Lung (tissue), 12 donors: ENCODE data around the gene HK1. TPM values are rescaled to one million over a fixed set of nuclear protein-coding genes. Genes with fewer than 3 reads are reported as not detected.

Source experiments
- ATAC-seq: fragments of 200-7000 bp; cut with Tn5 transposase; one replicate; pipeline ENCODE4 v1.9.1; 2020; ENCODE audit warnings: moderate number of reproducible peaks; ENCODE audit not compliant: insufficient read depth, low FRiP score
- DNase-seq, 3 donors: peaks; one replicate each; pipeline ENCODE4 v3.0.0-alpha.2; 2013 to 2017
- H3K27ac ChIP-seq, 2 donors: one replicate each; pipeline ENCODE4 v1.5.1; 2013; ENCODE audit warnings: mild to moderate bottlenecking in 2 of 2, moderate library complexity in 2 of 2, control low read depth in 1 of 2, inconsistent platforms in 1 of 2, low read depth in 1 of 2, low read length in 1 of 2
- H3K27me3 ChIP-seq, 3 donors: one replicate each; pipeline ENCODE4 v1.5.1; 2013; ENCODE audit warnings: low read length in 2 of 3; ENCODE audit not compliant: control insufficient read depth in 3 of 3, insufficient read depth in 3 of 3
- H3K36me3 ChIP-seq, 4 donors: one replicate each; pipeline ENCODE4 v1.5.1; 2013; ENCODE audit warnings: low read length in 4 of 4, mild to moderate bottlenecking in 1 of 4, moderate library complexity in 1 of 4; ENCODE audit not compliant: control insufficient read depth in 4 of 4, insufficient read depth in 4 of 4
- H3K4me1 ChIP-seq, 5 donors: one replicate each; pipeline ENCODE4 v1.5.1; 2013; ENCODE audit warnings: low read length in 5 of 5, mild to moderate bottlenecking in 2 of 5, moderate library complexity in 1 of 5; ENCODE audit not compliant: control insufficient read depth in 5 of 5, insufficient read depth in 5 of 5
- H3K4me3 ChIP-seq: one replicate; pipeline ENCODE4 v1.5.1; 2013; ENCODE audit warnings: mild to moderate bottlenecking, control low read depth, moderate library complexity
- H3K9ac ChIP-seq, 2 donors: one replicate each; pipeline ENCODE4 v1.5.1; 2013; ENCODE audit warnings: low read length in 2 of 2, control low read depth in 1 of 2; ENCODE audit not compliant: insufficient read depth in 1 of 2
- H3K9me3 ChIP-seq, 4 donors: one replicate each; pipeline ENCODE4 v1.5.1; 2013; ENCODE audit warnings: low read length in 3 of 4, mild to moderate bottlenecking in 1 of 4, moderate library complexity in 1 of 4; ENCODE audit not compliant: control insufficient read depth in 4 of 4, insufficient read depth in 3 of 4
- CTCF ChIP-seq: IDR thresholded peaks from 2 replicates; pipeline ENCODE4 v1.5.1; 2012; ENCODE audit warnings: mild to moderate bottlenecking; ENCODE audit errors: control extremely low read depth, extremely low read depth
- WGBS, 2 donors: extraction: QIAGEN DNeasy Blood & Tissue Kit; methylation state at CpG; one replicate each; pipeline ENCODE4 v1.1.7; 2013; 5-methylcytosine and 5-hydroxymethylcytosine counted together
- polyA plus RNA-seq, 2 donors: library from polyadenylated mRNA; stranded (reverse); fragments of 200-250 nt; gene quantifications; one replicate each; pipeline ENCODE4 v1.2.1, GENCODE V29; 2013
- total RNA-seq, 2 donors: library from RNA; depleted of rRNA in 1 of 2; stranded (reverse); fragments of >200 nt in 1 of 2; gene quantifications; one replicate each; pipeline ENCODE4 v1.2.1, GENCODE V29; 2014 to 2021
- donor health status: control.
- donor health status: control.
- donor health status: Bipolar disorder and iron deficiency.
- donor health status: healthy.
- donor health status: DM: yes; HTN: yes; CAD: no.

The HK1 gene
- total and polyA plus RNA-seq, 4 donors: 33.6 to 120 (median 78.0) TPM

- Histone ChIP-seq H3K27ac (peak within 1 kb of the TSS; percentile 17 to 90), H3K9me3 (no peaks in the 10 kb centered on the region), H3K9ac (no peak within 1 kb of the TSS), H3K36me3 (no peaks in the 10 kb centered on the region), H3K4me1 (peaks cover 0 to 18% (median 0%) of the 10 kb centered on the region in 5 donors), H3K27me3 (peaks cover 0 to 12% (median 5%) of the 10 kb centered on the region in 3 donors), H3K4me3 (peak within 1 kb of the TSS; percentile 79)
- WGBS, 2 donors: 0 to 1% methylated on average over 35 to 45 of the region's 45 CpGs
- ATAC-seq: peak; percentile 90
- DNase-seq: peak; percentile 86 to 94 (median 89)
- no peak for TF ChIP-seq CTCF
Observed at GRCh38 chr10:69451209-69451783, 173.0 kb downstream of the HK1 start, which contains the start of gene TSPAN15. Gene TSPAN15 (plus strand): TSS chr10:69451465. CDS start chr10:69451595, 130 bp downstream.

Other genes starting within 250 kb of the HK1 start
- gene SRGN, start 190.4 kb upstream of the HK1 start, total RNA-seq: 100 to 1,000 TPM; 188 to 293 TPM
- 1,000 to 10,000 TPM in 1 of 2 donors, 10 to 100 TPM in 1; 58.1 to 1,336 TPM for gene SRGN, start 190.4 kb upstream of the HK1 start, polyA plus RNA-seq
- gene VPS26A, start 154.3 kb upstream of the HK1 start, total RNA-seq: 10 to 100 TPM; 43.7 to 62.5 TPM
- gene VPS26A, start 154.3 kb upstream of the HK1 start, polyA plus RNA-seq: 10 to 100 TPM; 24.9 to 31.4 TPM
- gene SUPV3L1, start 98.3 kb upstream of the HK1 start, total RNA-seq: 10 to 100 TPM; 21.8 to 24.6 TPM
- gene SUPV3L1, start 98.3 kb upstream of the HK1 start, polyA plus RNA-seq: 10 to 100 TPM; 17.0 to 52.7 TPM
- 10 to 100 TPM in 1 of 2 donors, 1 to 10 TPM in 1; 1.5 to 11.1 TPM for gene HKDC1, start 58.2 kb upstream of the HK1 start, total RNA-seq
- gene HKDC1, start 58.2 kb upstream of the HK1 start, polyA plus RNA-seq: 1 to 10 TPM; 4.6 TPM
- under 1 TPM; 0.28 to 0.83 TPM for gene TACR2, start 138.4 kb downstream of the HK1 start, total RNA-seq
- under 1 TPM; 0.42 to 0.57 TPM for gene TACR2, start 138.4 kb downstream of the HK1 start, polyA plus RNA-seq
- 10 to 100 TPM; 44.3 to 63.0 TPM for gene TSPAN15, start 173.0 kb downstream of the HK1 start, total RNA-seq
- gene TSPAN15, start 173.0 kb downstream of the HK1 start, polyA plus RNA-seq: 10 to 100 TPM; 47.0 to 68.4 TPM